Measurements from ENCODE around the gene MAGI2. TPM values are rescaled to one million over a fixed set of nuclear protein-coding genes. Genes with fewer than 3 reads are reported as not detected.

MAGI2 gene
- polyA plus RNA-seq, 3 donors = 0.03 to 0.11 TPM; not detected in 1

DNA sequence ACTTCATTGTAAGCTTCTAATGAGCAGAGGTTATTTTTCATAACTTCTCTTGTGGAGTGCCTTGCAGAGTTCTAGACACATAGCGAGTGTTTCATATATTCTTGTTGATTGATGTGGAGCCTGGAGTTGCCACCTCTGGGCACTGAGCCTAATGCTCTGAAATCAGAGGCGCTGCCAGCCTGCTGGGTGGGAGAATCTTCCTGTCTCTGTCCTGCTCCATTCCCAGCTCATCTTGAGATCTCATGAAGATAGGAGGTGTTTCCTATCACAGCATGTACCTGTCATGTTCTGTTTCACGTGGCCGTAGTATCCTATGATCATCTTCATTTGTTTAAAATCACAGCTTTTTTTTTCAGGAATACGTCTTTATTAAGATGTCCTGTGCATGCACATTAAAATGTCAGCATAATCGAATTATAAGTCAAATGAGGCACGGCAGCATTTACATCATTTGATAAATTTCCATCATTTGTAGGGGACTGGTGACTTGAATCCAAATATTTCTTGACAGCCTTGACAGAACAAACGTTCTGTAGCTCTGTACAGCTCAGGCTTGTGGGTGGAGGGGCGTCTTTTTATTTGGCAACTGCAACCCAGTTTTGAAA is 1261.9 kb downstream of the MAGI2 start:
- Histone ChIP-seq H3K79me2 (ENCODE audit: insufficient read depth, low read length) (no peaks in the 10 kb centered on the region), H3K36me3 (replicated peaks in 1 of 2; ENCODE audit: control insufficient read depth in 1 of 2, insufficient read depth in 2 of 2, low read length in 2 of 2) (no peaks in the 10 kb centered on the region), H3K4me2 (replicated peaks; ENCODE audit: extremely low read depth, low read length, poor library complexity, severe bottlenecking) (no peak overlapping the region), H3K9ac (ENCODE audit: insufficient read depth, low read length, poor library complexity, severe bottlenecking) (no peak overlapping the region), H2AFZ (ENCODE audit: insufficient read depth, low read depth, low read length, poor library complexity, severe bottlenecking) (no peak overlapping the region), H3K27me3 (ENCODE audit: control insufficient read depth in 2 of 2, insufficient read depth in 2 of 2, low read length in 2 of 2) (no peaks in the 10 kb centered on the region), H3K27ac (ENCODE audit: low read depth in 1 of 2, low read length in 2 of 2) (no peak overlapping the region), H3K9me3 (replicated peaks in 1 of 2; ENCODE audit: control insufficient read depth in 1 of 2, insufficient read depth in 1 of 2, low read length in 2 of 2) (no peaks in the 10 kb centered on the region), H3K4me3 (replicated peaks in 1 of 3; ENCODE audit: low read depth in 2 of 3, low read length in 3 of 3) (no peak overlapping the region), H3K4me1 (ENCODE audit: control insufficient read depth in 1 of 2, insufficient read depth in 2 of 2, low read length in 2 of 2) (no peaks in the 10 kb centered on the region), H4K20me1 (ENCODE audit: insufficient read depth, low read length) (no peaks in the 10 kb centered on the region)
- Mint-ChIP-seq H3K36me3 (no peaks in the 10 kb centered on the region), H3K27ac (no peak overlapping the region), H3K4me3 (no peak overlapping the region), H3K9me3 (peaks cover 0 to 4% (median 3%) of the 10 kb centered on the region in 7 donors), H3K4me1 (no peaks in the 10 kb centered on the region), H3K27me3 (ENCODE audit: low read depth in 3 of 3) (no peaks in the 10 kb centered on the region)
- 100% methylated on average over 4 of the region's 9 CpGs for WGBS (ENCODE audit: insufficient coverage)
- TF ChIP-seq, protein P1, sequence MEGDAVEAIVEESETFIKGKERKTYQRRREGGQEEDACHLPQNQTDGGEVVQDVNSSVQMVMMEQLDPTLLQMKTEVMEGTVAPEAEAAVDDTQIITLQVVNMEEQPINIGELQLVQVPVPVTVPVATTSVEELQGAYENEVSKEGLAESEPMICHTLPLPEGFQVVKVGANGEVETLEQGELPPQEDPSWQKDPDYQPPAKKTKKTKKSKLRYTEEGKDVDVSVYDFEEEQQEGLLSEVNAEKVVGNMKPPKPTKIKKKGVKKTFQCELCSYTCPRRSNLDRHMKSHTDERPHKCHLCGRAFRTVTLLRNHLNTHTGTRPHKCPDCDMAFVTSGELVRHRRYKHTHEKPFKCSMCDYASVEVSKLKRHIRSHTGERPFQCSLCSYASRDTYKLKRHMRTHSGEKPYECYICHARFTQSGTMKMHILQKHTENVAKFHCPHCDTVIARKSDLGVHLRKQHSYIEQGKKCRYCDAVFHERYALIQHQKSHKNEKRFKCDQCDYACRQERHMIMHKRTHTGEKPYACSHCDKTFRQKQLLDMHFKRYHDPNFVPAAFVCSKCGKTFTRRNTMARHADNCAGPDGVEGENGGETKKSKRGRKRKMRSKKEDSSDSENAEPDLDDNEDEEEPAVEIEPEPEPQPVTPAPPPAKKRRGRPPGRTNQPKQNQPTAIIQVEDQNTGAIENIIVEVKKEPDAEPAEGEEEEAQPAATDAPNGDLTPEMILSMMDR (IDR thresholded peaks at IDR 0.05) = no peak
- no peak for DNase-seq
- intact Hi-C loops (cut with micrococcal nuclease) = no loop called here

DNA sequence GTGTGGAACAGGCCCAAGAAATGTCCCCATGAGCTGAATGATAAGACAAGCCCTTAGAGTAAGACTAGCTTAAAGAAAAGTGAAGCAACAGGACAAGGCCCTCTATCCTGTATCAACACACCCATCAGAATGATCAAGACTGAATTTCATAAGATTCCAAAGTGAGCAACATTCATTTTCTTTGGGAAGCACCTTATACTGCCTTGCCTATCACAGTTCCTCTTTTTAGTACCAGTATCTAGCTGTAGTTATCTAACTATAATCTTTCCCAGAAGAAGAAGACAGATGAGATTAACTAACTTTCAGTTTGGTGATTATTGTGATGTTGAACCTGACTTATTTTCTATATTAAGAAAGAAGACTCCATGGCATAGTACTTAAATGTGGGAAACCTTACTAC is 1263.7 kb downstream of the MAGI2 start:
- Histone ChIP-seq H3K9ac (ENCODE audit: insufficient read depth, low read length, poor library complexity, severe bottlenecking) (no peak overlapping the region), H3K36me3 (replicated peaks in 1 of 2; ENCODE audit: control insufficient read depth in 1 of 2, insufficient read depth in 2 of 2, low read length in 2 of 2) (no peaks in the 10 kb centered on the region), H3K79me2 (ENCODE audit: insufficient read depth, low read length) (no peaks in the 10 kb centered on the region), H2AFZ (ENCODE audit: insufficient read depth, low read depth, low read length, poor library complexity, severe bottlenecking) (no peak overlapping the region), H3K4me1 (ENCODE audit: control insufficient read depth in 1 of 2, insufficient read depth in 2 of 2, low read length in 2 of 2) (no peaks in the 10 kb centered on the region), H3K9me3 (replicated peaks in 1 of 2; ENCODE audit: control insufficient read depth in 1 of 2, insufficient read depth in 1 of 2, low read length in 2 of 2) (no peaks in the 10 kb centered on the region), H3K27ac (ENCODE audit: low read depth in 1 of 2, low read length in 2 of 2) (no peak overlapping the region), H4K20me1 (ENCODE audit: insufficient read depth, low read length) (no peaks in the 10 kb centered on the region), H3K4me3 (replicated peaks in 1 of 3; ENCODE audit: low read depth in 2 of 3, low read length in 3 of 3) (no peak overlapping the region), H3K4me2 (replicated peaks; ENCODE audit: extremely low read depth, low read length, poor library complexity, severe bottlenecking) (no peak overlapping the region), H3K27me3 (ENCODE audit: control insufficient read depth in 2 of 2, insufficient read depth in 2 of 2, low read length in 2 of 2) (no peaks in the 10 kb centered on the region)
- no peak for DNase-seq
- H3K9me3 Mint-ChIP-seq = peaks cover 0 to 4% (median 2%) of the 10 kb centered on the region in 7 donors
- no peak overlapping the region for H3K27ac Mint-ChIP-seq
- H3K4me3 Mint-ChIP-seq = no peak overlapping the region
- H3K36me3 Mint-ChIP-seq = no peaks in the 10 kb centered on the region
- TF ChIP-seq, protein P1 (IDR thresholded peaks at IDR 0.05) = no peak
- H3K4me1 Mint-ChIP-seq = no peaks in the 10 kb centered on the region
- H3K27me3 Mint-ChIP-seq (ENCODE audit: low read depth in 3 of 3) = no peaks in the 10 kb centered on the region
- intact Hi-C loops (cut with micrococcal nuclease) = no loop called here

Data from CD14-positive monocyte (primary cell).